OCI-LY3 (cell line): ENCODE results near the gene CEACAM5.

Source experiments
- H2AFZ ChIP-seq: fragments of 200-600, 300-600 bp; shearing (Covaris generic); 2 replicates; pipeline ENCODE4 v1.6.0; 2014; ENCODE audit warnings: antibody characterized with exemption, low read depth, low read length
- H3K27ac ChIP-seq: fragments of 200-600, 300-600 bp; sonication (generic); 2 replicates; pipeline ENCODE4 v1.5.1; 2014; ENCODE audit warnings: mild to moderate bottlenecking, low read length, moderate library complexity, mixed read lengths
- H3K27me3 ChIP-seq: fragments of 200-600, 300-600 bp; sonication (generic); 2 replicates; pipeline ENCODE4 v1.6.1; 2014; ENCODE audit warnings: low read depth, low read length, mixed read lengths
- H3K36me3 ChIP-seq: fragments of 200-600, 300-600 bp; sonication (generic); replicated peaks from 2 replicates; pipeline ENCODE3; 2014; ENCODE audit warnings: low read depth, low read length, mixed read lengths
- H3K4me1 ChIP-seq: fragments of 300-600, 200-600 bp; sonication (generic); 2 replicates; pipeline ENCODE4 v1.6.1; 2014; ENCODE audit warnings: low read length, mixed read lengths
- H3K4me2 ChIP-seq: fragments of 200-600, 300-600 bp; sonication (generic); 2 replicates; pipeline ENCODE4 v1.6.1; 2014; ENCODE audit warnings: low read length, mixed read lengths
- H3K4me3 ChIP-seq: fragments of 300-600, 200-600 bp; sonication (generic); 2 replicates; pipeline ENCODE4 v1.5.1; 2014; ENCODE audit warnings: antibody characterized with exemption, mild to moderate bottlenecking, low read length, moderate library complexity
- H3K79me2 ChIP-seq: fragments of 300-600, 200-600 bp; shearing (Covaris generic); 2 replicates; pipeline ENCODE4 v1.6.1; 2014; ENCODE audit warnings: mild to moderate bottlenecking, low read length, mixed read lengths
- H3K9ac ChIP-seq: fragments of 300-600, 200-600 bp; shearing (Covaris generic); 2 replicates; pipeline ENCODE4 v1.6.0; 2014; ENCODE audit warnings: mild to moderate bottlenecking, low read length, moderate library complexity
- H3K9me3 ChIP-seq: fragments of 200-600, 300-600 bp; shearing (Covaris generic); 2 replicates; pipeline ENCODE4 v1.6.1; 2014; ENCODE audit warnings: low read length, mixed read lengths; ENCODE audit not compliant: insufficient read depth
- H4K20me1 ChIP-seq: fragments of 200-600, 300-600 bp; sonication (generic); 2 replicates; pipeline ENCODE4 v1.6.1; 2016; ENCODE audit warnings: low read length, mixed read lengths; ENCODE audit not compliant: insufficient read depth
- CTCF ChIP-seq: fragments of 200-600, 300-600 bp; sonication (generic); IDR thresholded peaks from 2 replicates; pipeline ENCODE4 v1.5.1; 2014; ENCODE audit warnings: antibody characterized with exemption, low read length, low read depth
- EZH2phosphoT487 ChIP-seq: fragments of 200-600 bp; shearing (Covaris generic); IDR thresholded peaks from 2 replicates; pipeline ENCODE4 v1.6.1; 2018; ENCODE audit warnings: antibody characterized with exemption, mixed run types, low read depth

CEACAM5 gene

GRCh38 chr19:41735071-41735600 lies 26.7 kb downstream of the CEACAM5 start:
- Histone ChIP-seq H3K4me2 (no peak overlapping the region), H3K4me3 (no peak overlapping the region), H3K9me3 (no peaks in the 10 kb centered on the region), H3K36me3 (no peaks in the 10 kb centered on the region), H3K79me2 (no peaks in the 10 kb centered on the region), H3K4me1 (no peaks in the 10 kb centered on the region), H2AFZ (no peak overlapping the region), H4K20me1 (no peaks in the 10 kb centered on the region), H3K9ac (no peak overlapping the region), H3K27ac (no peak overlapping the region), H3K27me3 (peaks cover 71% of the 10 kb centered on the region)
- TF ChIP-seq EZH2phosphoT487 (no peak), CTCF (no peak)

GRCh38 chr19:41739361-41739760 lies 30.9 kb downstream of the CEACAM5 start:
- no peak overlapping the region for H3K4me3 ChIP-seq
- H2AFZ ChIP-seq, result no peak overlapping the region
- no peaks in the 10 kb centered on the region for H3K4me1 ChIP-seq
- no peaks in the 10 kb centered on the region for H3K36me3 ChIP-seq
- no peaks in the 10 kb centered on the region for H4K20me1 ChIP-seq
- TF ChIP-seq EZH2phosphoT487 (no peak), CTCF (no peak)
- peaks cover 50% of the 10 kb centered on the region for H3K27me3 ChIP-seq
- H3K4me2 ChIP-seq, result no peak overlapping the region
- no peaks in the 10 kb centered on the region for H3K79me2 ChIP-seq
- H3K9ac ChIP-seq, result no peak overlapping the region
- no peaks in the 10 kb centered on the region for H3K9me3 ChIP-seq
- no peak overlapping the region for H3K27ac ChIP-seq

- Histone ChIP-seq H3K4me1 (no peaks in the 10 kb centered on the region), H3K4me2 (no peak overlapping the region), H3K9ac (no peak overlapping the region), H4K20me1 (no peaks in the 10 kb centered on the region), H3K27ac (no peak overlapping the region), H2AFZ (no peak overlapping the region), H3K9me3 (no peaks in the 10 kb centered on the region), H3K79me2 (no peaks in the 10 kb centered on the region), H3K27me3 (peaks cover 48% of the 10 kb centered on the region), H3K36me3 (no peaks in the 10 kb centered on the region), H3K4me3 (no peak overlapping the region)
- no peak for TF ChIP-seq EZH2phosphoT487
- no peak for TF ChIP-seq CTCF
These were observed 32.2 kb downstream of the CEACAM5 start for GRCh38 chr19:41740415-41741243.

- Histone ChIP-seq H3K27me3 (peaks cover 48% of the 10 kb centered on the region), H3K9ac (no peak overlapping the region), H3K36me3 (no peaks in the 10 kb centered on the region), H3K9me3 (no peaks in the 10 kb centered on the region), H3K4me1 (no peaks in the 10 kb centered on the region), H3K4me3 (no peak overlapping the region), H3K4me2 (no peak overlapping the region), H3K79me2 (no peaks in the 10 kb centered on the region), H2AFZ (no peak overlapping the region), H3K27ac (no peak overlapping the region), H4K20me1 (no peaks in the 10 kb centered on the region)
- TF ChIP-seq CTCF, result no peak
- no peak for TF ChIP-seq EZH2phosphoT487
These were observed 32.8 kb downstream of the CEACAM5 start for GRCh38 chr19:41741244-41741554.
